HepG2 (cell line): ENCODE results near the gene GDF7. TPM values are rescaled to one million over a fixed set of nuclear protein-coding genes. Genes with fewer than 3 reads are reported as not detected.
A peak's percentile ranks its signal among the peaks of the same experiment; 100 is the strongest.

ENCODE experiments used
- ATAC-seq: fragments of 200-7000 bp; cut with Tn5 transposase; 3 replicates; pipeline ENCODE4 v1.9.1; 2020; ENCODE audit warnings: mild to moderate bottlenecking, moderate library complexity
- BruUV-seq: library from RNA; stranded (reverse); fragments of 400-500 nt; replicated peaks from 2 replicates; lab custom pipeline; 2021; lab: Mats Ljungman, UMichigan
- CTCF ChIA-PET: fragments of 300-600 bp; formaldehyde crosslinking; extraction: SDS; loops from one replicate; lab custom pipeline; 2021; ENCODE audit warnings: low total read pairs, inconsistent platforms, low intra/inter-chr PET ratio; lab: Yijun Ruan, JAX
- POLR2A ChIA-PET: fragments of 350-600 bp; sonication (Branson Sonifier 250); formaldehyde crosslinking; loops from one replicate; lab custom pipeline; 2020; ENCODE audit warnings: antibody characterized with exemption, inconsistent platforms; lab: Yijun Ruan, JAX
- DNase-seq: peaks from one replicate; pipeline ENCODE4 v3.0.0-alpha.2; 2015; ENCODE audit warnings: low spot score
- FAIRE-seq: peaks from 3 replicates; lab custom pipeline; 2011; peaks lifted over from hg19 to GRCh38; lab: Jason Lieb, UNC
- H2AFZ ChIP-seq: one replicate; pipeline ENCODE4 v1.6.1; 2011; ENCODE audit warnings: low read length, inconsistent platforms
- H3K27ac ChIP-seq: fragments of 300-600 bp; 3 replicates; pipeline ENCODE4 v1.8.0; 2011; ENCODE audit warnings: mixed run types, mild to moderate bottlenecking, mixed read lengths, low read length, inconsistent platforms; ENCODE audit not compliant: insufficient read depth; ENCODE audit errors: extremely low read length
- H3K27me3 ChIP-seq, 2 experiments: fragments of 200-600 bp in 1 of 2; 2 replicates in 1 of 2; 3 replicates in 1 of 2; pipeline versions ENCODE4 v1.6.0 to v1.8.0; 2011; ENCODE audit warnings: low read length in 2 of 2, mild to moderate bottlenecking in 2 of 2, moderate library complexity in 2 of 2, inconsistent platforms in 1 of 2; ENCODE audit not compliant: insufficient read depth in 2 of 2, control insufficient read depth in 1 of 2
- H3K36me3 ChIP-seq, 2 experiments: fragments of 200-600 bp in 1 of 2; replicated peaks in 1 of 2; 2 replicates in 1 of 2; 3 replicates in 1 of 2; pipeline versions ENCODE4 v1.5.1 to v1.8.0; 2011; ENCODE audit warnings: low read length in 2 of 2, inconsistent platforms in 1 of 2; ENCODE audit not compliant: insufficient read depth in 2 of 2, control insufficient read depth in 1 of 2
- H3K4me1 ChIP-seq: 2 replicates; pipeline ENCODE4 v1.5.1; 2012; ENCODE audit warnings: low read length, inconsistent platforms; ENCODE audit not compliant: insufficient read depth
- H3K4me2 ChIP-seq: 2 replicates; pipeline ENCODE4 v1.6.0; 2011; ENCODE audit warnings: low read depth, low read length, inconsistent platforms
- H3K4me3 ChIP-seq, 3 experiments: fragments of 200-600 bp in 1 of 3; sonication (generic), shearing (Covaris generic) in 1 of 3; replicated peaks in 1 of 3; 2 replicates each; pipeline ENCODE4 v1.5.1; 2011 to 2016; ENCODE audit warnings: low read length in 3 of 3, inconsistent platforms in 2 of 3, low read depth in 2 of 3, mild to moderate bottlenecking in 2 of 3, control low read depth in 1 of 3, mixed read lengths in 1 of 3; ENCODE audit not compliant: insufficient read depth in 1 of 3
- H3K79me2 ChIP-seq: one replicate; pipeline ENCODE4 v1.6.1; 2011; ENCODE audit warnings: low read length, inconsistent platforms; ENCODE audit not compliant: insufficient read depth
- H3K9ac ChIP-seq: 2 replicates; pipeline ENCODE4 v1.6.0; 2011; ENCODE audit warnings: mild to moderate bottlenecking, low read depth, low read length, inconsistent platforms; ENCODE audit not compliant: insufficient read depth
- H3K9me3 ChIP-seq: 2 replicates; pipeline ENCODE4 v1.5.1; 2012; ENCODE audit warnings: mild to moderate bottlenecking, low read length
- H4K20me1 ChIP-seq: 2 replicates; pipeline ENCODE4 v1.6.0; 2011; ENCODE audit warnings: inconsistent platforms, mild to moderate bottlenecking, low read length, moderate library complexity; ENCODE audit not compliant: insufficient read depth
- CAMTA2 ChIP-seq: sonication (generic); formaldehyde crosslinking; IDR thresholded peaks from 2 replicates; pipeline ENCODE4 v1.4.0; 2020; ENCODE audit warnings: mild to moderate bottlenecking, missing genetic modification reagents, borderline replicate concordance
- CBX1 ChIP-seq: IDR thresholded peaks from one replicate; pipeline ENCODE4 v1.6.1; 2016; ENCODE audit warnings: antibody characterized with exemption, low read depth
- CCAR2 ChIP-seq: fragments of 200-400 bp; formaldehyde crosslinking; optimal IDR thresholded peaks from 2 replicates; pipeline ENCODE3; 2018; ENCODE audit warnings: low read depth, mild to moderate bottlenecking, low read length, moderate library complexity
- ETV6 ChIP-seq: sonication (generic); formaldehyde crosslinking; conservative IDR thresholded peaks from 2 replicates; pipeline ENCODE4 v1.4.0; 2020; ENCODE audit warnings: missing genetic modification reagents
- EZH2 ChIP-seq: conservative IDR thresholded peaks from 2 replicates; pipeline ENCODE4 v1.6.1; 2012; ENCODE audit warnings: mild to moderate bottlenecking, low read depth, low read length, moderate library complexity
- HBP1 ChIP-seq: IDR thresholded peaks from 2 replicates; pipeline ENCODE4 v1.6.1; 2016; ENCODE audit warnings: low read depth, control low read depth
- HIVEP1 ChIP-seq: sonication (generic); formaldehyde crosslinking; IDR thresholded peaks from 2 replicates; pipeline ENCODE4 v1.4.0; 2020; ENCODE audit warnings: mild to moderate bottlenecking, missing genetic modification reagents
- IRF1 ChIP-seq: sonication (generic); formaldehyde crosslinking; IDR thresholded peaks from 2 replicates; pipeline ENCODE4 v1.4.0; 2020; ENCODE audit warnings: low read depth, mild to moderate bottlenecking, missing genetic modification reagents
- LRRFIP1 ChIP-seq: sonication (generic); formaldehyde crosslinking; conservative IDR thresholded peaks from 2 replicates; pipeline ENCODE4 v1.4.0; 2020; ENCODE audit warnings: missing genetic modification reagents
- MBD4 ChIP-seq: IDR thresholded peaks from 2 replicates; pipeline ENCODE4 v1.6.1; 2012; ENCODE audit warnings: low read length, inconsistent platforms, borderline replicate concordance
- MIER2 ChIP-seq: IDR thresholded peaks from 2 replicates; pipeline ENCODE4 v1.6.1; 2016; ENCODE audit warnings: missing biosample characterization, missing genetic modification reagents
- NFKBIZ ChIP-seq: IDR thresholded peaks from 2 replicates; pipeline ENCODE4 v1.6.1; 2018; ENCODE audit warnings: missing genetic modification reagents, missing compliant biosample characterization
- SALL1 ChIP-seq: sonication (generic); formaldehyde crosslinking; IDR thresholded peaks from 2 replicates; pipeline ENCODE4 v1.8.0; 2022; ENCODE audit warnings: mild to moderate bottlenecking, missing genetic modification reagents
- SNAPC2 ChIP-seq: sonication (generic); formaldehyde crosslinking; IDR thresholded peaks from 2 replicates; pipeline ENCODE4 v1.8.1; 2022; ENCODE audit warnings: mild to moderate bottlenecking, missing genetic modification reagents
- ZNF17 ChIP-seq: sonication (generic); formaldehyde crosslinking; IDR thresholded peaks from 2 replicates; pipeline ENCODE4 v1.5.0; 2020; ENCODE audit warnings: mild to moderate bottlenecking, missing genetic modification reagents
- ZNF335 ChIP-seq: sonication (generic); formaldehyde crosslinking; IDR thresholded peaks from 2 replicates; pipeline ENCODE4 v1.4.0; 2020; ENCODE audit warnings: missing genetic modification reagents
- ZNF460 ChIP-seq: sonication (generic); formaldehyde crosslinking; IDR thresholded peaks from 2 replicates; pipeline ENCODE4 v1.5.1; 2020; ENCODE audit warnings: missing genetic modification reagents, mild to moderate bottlenecking, borderline replicate concordance
- ZNF615 ChIP-seq: sonication (generic); formaldehyde crosslinking; IDR thresholded peaks from 2 replicates; pipeline ENCODE4 v1.5.0; 2020; ENCODE audit warnings: mild to moderate bottlenecking, missing genetic modification reagents, borderline replicate concordance
- WGBS: methylation state at CpG from one replicate; pipeline ENCODE4 v1.1.6; 2017; ENCODE audit warnings: low lambda C conversion rate; 5-methylcytosine and 5-hydroxymethylcytosine counted together
- in situ Hi-C: cut with HindIII; loops from 2 replicates; pipeline ENCODE4 v1.10.0; 2017; ENCODE audit warnings: low pct_unique_long_range_greater_than_20kb; ENCODE audit not compliant: extremely low pct_ligation_motif_present
- intact Hi-C: fragments of 100-400 bp; cut with micrococcal nuclease; formaldehyde crosslinking; loops from one replicate; pipeline ENCODE4 v1.10.0; 2022; ENCODE audit not compliant: unreplicated experiment
- polyA plus RNA-seq, 8 experiments: library from polyadenylated mRNA; depleted of rRNA in 3 of 8; stranded (reverse) in 7 of 8; unstranded in 1 of 8; fragments of >200 nt; fragmentation: Illumina TruSeq in 4 of 8; extraction: Trizol in 4 of 8; gene quantifications; 2 replicates each; pipeline versions ENCODE4 v1.2.1 to v1.2.3, GENCODE V29; 2011 to 2016; ENCODE audit warnings: low read depth in 4 of 8, missing spikeins in 1 of 8, mixed read lengths in 1 of 8; ENCODE audit not compliant: insufficient read depth in 1 of 8
- total RNA-seq, 5 experiments: library from RNA; depleted of rRNA; stranded (reverse); fragments of >200 nt; fragmentation: Illumina TruSeq; extraction: Trizol; gene quantifications; 2 replicates each; pipeline ENCODE4 v1.2.3, GENCODE V29; 2016; ENCODE audit warnings: low read depth in 1 of 5

The GDF7 gene
- total and polyA plus RNA-seq, 2 of the 13 experiments (the other 11 are each of a cell fraction or from before 2014, with no cell fraction given): 1.6 to 15.0 TPM

GRCh38 chr2:20623741-20624155 is 43.2 kb upstream of the GDF7 start:
- in situ Hi-C loops: no loop called here
- peaks cover 11 to 12% of the 10 kb centered on the region in 2 experiments; a peak in 4 of 5 replicates for H3K36me3 ChIP-seq
- no peak overlapping the region for H2AFZ ChIP-seq
- TF ChIP-seq NFKBIZ (CRISPR knock-in tag) (no peak), ETV6 (CRISPR knock-in tag) (no peak), SALL1 (no peak), MIER2 (CRISPR knock-in tag) (no peak), EZH2 (no peak), ZNF460 (CRISPR knock-in tag) (no peak), LRRFIP1 (CRISPR knock-in tag) (no peak), MBD4 (no peak), SNAPC2 (CRISPR knock-in tag) (no peak), HBP1 (CRISPR knock-in tag) (no peak), ZNF17 (CRISPR knock-in tag) (no peak), IRF1 (no peak), CBX1 (no peak), ZNF615 (CRISPR knock-in tag) (no peak), CCAR2 (no peak), ZNF335 (CRISPR knock-in tag) (no peak), HIVEP1 (CRISPR knock-in tag) (no peak), CAMTA2 (no peak)
- intact Hi-C loops: no loop called here
- no peaks in the 10 kb centered on the region for H4K20me1 ChIP-seq
- peaks cover 18% of the 10 kb centered on the region for H3K4me1 ChIP-seq
- no CpG with 5 or more reads among the region's 7 CpGs for WGBS
- H3K27me3 ChIP-seq: no peaks in the 10 kb centered on the region
- H3K9me3 ChIP-seq: no peaks in the 10 kb centered on the region
- no peak for DNase-seq
- POLR2A ChIA-PET: no interaction called here
- FAIRE-seq: no peak
- no peak overlapping the region for H3K4me2 ChIP-seq
- CTCF ChIA-PET: no interaction called here
- H3K4me3 ChIP-seq: no peak overlapping the region
- H3K27ac ChIP-seq: peak overlapping the region; percentile 10
- H3K79me2 ChIP-seq: no peaks in the 10 kb centered on the region
- no peak for ATAC-seq
- H3K9ac ChIP-seq: no peak overlapping the region
- no TSS peak for BruUV-seq
